Muscle of back (tissue), 11 donors: Measurements from ENCODE around the gene CAMSAP1. TPM values are rescaled to one million over a fixed set of nuclear protein-coding genes. Genes with fewer than 3 reads are reported as not detected.

Experiments used
- DNase-seq, 3 donors: peaks; one replicate each; pipeline versions ENCODE4 v3.0.0 to v3.0.0-alpha.2; 2013
- polyA plus RNA-seq, 10 donors: library from polyadenylated mRNA; unstranded; fragments of 120-200 nt; gene quantifications; one replicate each; pipeline ENCODE4 v1.2.1, GENCODE V29; 2013; ENCODE audit not compliant: insufficient read length in 10 of 10

The CAMSAP1 gene
- polyA plus RNA-seq, 10 donors: 19.5 to 28.1 (median 24.0) TPM

- no peak for DNase-seq
These were observed 132.4 kb downstream of the CAMSAP1 start for GRCh38 chr9:135774794-135775525.

GRCh38 chr9:135774239-135774747 is 133.1 kb downstream of the CAMSAP1 start:
- no peak for DNase-seq

GRCh38 chr9:135773530-135774238 is 133.7 kb downstream of the CAMSAP1 start:
- DNase-seq: no peak

- no peak for DNase-seq
These were observed 134.4 kb downstream of the CAMSAP1 start for GRCh38 chr9:135772702-135773493.

GRCh38 chr9:135772056-135772646 is 135.2 kb downstream of the CAMSAP1 start:
- DNase-seq: no peak

- no peak for DNase-seq
These were observed 135.8 kb downstream of the CAMSAP1 start for GRCh38 chr9:135771401-135772051.

GRCh38 chr9:135770771-135771170 is 136.6 kb downstream of the CAMSAP1 start:
- no peak for DNase-seq

GRCh38 chr9:135770203-135770535 is 137.2 kb downstream of the CAMSAP1 start:
- no peak for DNase-seq

GRCh38 chr9:135769489-135770202 is 137.7 kb downstream of the CAMSAP1 start:
- DNase-seq: no peak

- DNase-seq: no peak
These were observed 138.7 kb downstream of the CAMSAP1 start for GRCh38 chr9:135768516-135769218.

GRCh38 chr9:135766707-135767106 is 140.6 kb downstream of the CAMSAP1 start:
- DNase-seq: no peak

- DNase-seq: no peak
These were observed 141.1 kb downstream of the CAMSAP1 start for GRCh38 chr9:135766251-135766650.

- no peak for DNase-seq
These were observed 141.9 kb downstream of the CAMSAP1 start for GRCh38 chr9:135765416-135765815.

- DNase-seq: no peak
These were observed 142.6 kb downstream of the CAMSAP1 start for GRCh38 chr9:135764731-135765130.

- no peak for DNase-seq
These were observed 143.5 kb downstream of the CAMSAP1 start for GRCh38 chr9:135763716-135764446.

GRCh38 chr9:135762921-135763320 is 144.4 kb downstream of the CAMSAP1 start:
- DNase-seq: no peak

GRCh38 chr9:135761845-135762168 is 145.5 kb downstream of the CAMSAP1 start:
- DNase-seq: no peak

- no peak for DNase-seq
These were observed 146.0 kb downstream of the CAMSAP1 start for GRCh38 chr9:135761150-135761844.

- DNase-seq: no peak
These were observed 146.9 kb downstream of the CAMSAP1 start for GRCh38 chr9:135760465-135760864.
